Dermis blood vessel endothelial cell (primary cell): ENCODE measurements around the gene CILP2. TPM values are rescaled to one million over a fixed set of nuclear protein-coding genes. Genes with fewer than 3 reads are reported as not detected.

Experiments used
- DNase-seq: peaks from one replicate; pipeline ENCODE4 v3.0.0; 2010
- total RNA-seq: library from RNA; depleted of rRNA; stranded (reverse); fragments of >200 nt; gene quantifications from 2 replicates; pipeline ENCODE4 v1.2.3, GENCODE V29; 2014

Gene CILP2
- 0.17 TPM in 1 of 2 replicates, not detected in the other for total RNA-seq

- no peak for DNase-seq
These were observed at the start of gene CILP2 for GRCh38 chr19:19538061-19538784. Gene CILP2, plus strand, starts transcription at chr19:19538265. Its CDS starts 85 bp downstream, at chr19:19538350.

GRCh38 chr19:19488875-19489690, 49.0 kb upstream of the CILP2 start:
- peak; percentile 96 for DNase-seq

- DNase-seq, result no peak
These were observed 48.3 kb upstream of the CILP2 start for GRCh38 chr19:19489804-19490204.

GRCh38 chr19:19490214-19490968, 47.7 kb upstream of the CILP2 start:
- DNase-seq, result peak; percentile 91

- DNase-seq, result no peak
These were observed 46.6 kb upstream of the CILP2 start for GRCh38 chr19:19491321-19492025.

GRCh38 chr19:19492026-19492610, 45.9 kb upstream of the CILP2 start:
- DNase-seq, result no peak

GRCh38 chr19:19493841-19494546, 44.1 kb upstream of the CILP2 start:
- no peak for DNase-seq

GRCh38 chr19:19495614-19496603, 42.2 kb upstream of the CILP2 start:
- DNase-seq, result no peak

GRCh38 chr19:19498255-19498991, 39.6 kb upstream of the CILP2 start:
- no peak for DNase-seq

- DNase-seq, result no peak
These were observed 38.6 kb upstream of the CILP2 start for GRCh38 chr19:19499272-19499995.

- no peak for DNase-seq
These were observed 37.0 kb upstream of the CILP2 start for GRCh38 chr19:19500975-19501644.

GRCh38 chr19:19501798-19502197, 36.3 kb upstream of the CILP2 start:
- no peak for DNase-seq

GRCh38 chr19:19502281-19502680, 35.8 kb upstream of the CILP2 start:
- DNase-seq, result no peak

- DNase-seq, result no peak
These were observed 35.1 kb upstream of the CILP2 start for GRCh38 chr19:19502808-19503602.

GRCh38 chr19:19504754-19505668, 33.1 kb upstream of the CILP2 start:
- no peak for DNase-seq

GRCh38 chr19:19505669-19506326, 32.3 kb upstream of the CILP2 start:
- DNase-seq, result no peak
